EH (cell line): Measurements from ENCODE around the gene KXD1.

Experiments used
- DNase-seq: peaks from one replicate; pipeline ENCODE4 v3.0.0-alpha.2; 2015; ENCODE audit warnings: low read depth

KXD1 gene

DNA sequence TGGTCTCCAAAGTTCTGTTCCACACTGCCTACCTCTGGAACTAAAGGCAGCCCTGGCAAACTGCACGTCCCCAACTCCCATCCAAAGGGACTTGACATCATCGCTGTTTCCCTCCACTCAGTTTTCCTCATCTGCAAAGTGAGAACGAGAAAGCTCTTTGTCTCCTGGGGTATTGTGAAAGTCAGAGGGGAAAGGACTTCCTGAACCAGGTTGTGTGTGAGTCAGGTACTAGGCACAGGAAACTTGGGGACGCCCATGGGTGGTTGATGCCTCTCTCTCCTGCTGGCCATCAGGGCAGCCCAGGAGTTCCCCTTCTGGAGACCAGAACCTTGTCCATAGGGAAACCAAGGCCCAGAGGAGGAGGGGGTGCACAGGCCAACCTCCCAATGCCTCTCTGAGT is 44.2 kb downstream of the KXD1 start:
- no peak for DNase-seq

DNA sequence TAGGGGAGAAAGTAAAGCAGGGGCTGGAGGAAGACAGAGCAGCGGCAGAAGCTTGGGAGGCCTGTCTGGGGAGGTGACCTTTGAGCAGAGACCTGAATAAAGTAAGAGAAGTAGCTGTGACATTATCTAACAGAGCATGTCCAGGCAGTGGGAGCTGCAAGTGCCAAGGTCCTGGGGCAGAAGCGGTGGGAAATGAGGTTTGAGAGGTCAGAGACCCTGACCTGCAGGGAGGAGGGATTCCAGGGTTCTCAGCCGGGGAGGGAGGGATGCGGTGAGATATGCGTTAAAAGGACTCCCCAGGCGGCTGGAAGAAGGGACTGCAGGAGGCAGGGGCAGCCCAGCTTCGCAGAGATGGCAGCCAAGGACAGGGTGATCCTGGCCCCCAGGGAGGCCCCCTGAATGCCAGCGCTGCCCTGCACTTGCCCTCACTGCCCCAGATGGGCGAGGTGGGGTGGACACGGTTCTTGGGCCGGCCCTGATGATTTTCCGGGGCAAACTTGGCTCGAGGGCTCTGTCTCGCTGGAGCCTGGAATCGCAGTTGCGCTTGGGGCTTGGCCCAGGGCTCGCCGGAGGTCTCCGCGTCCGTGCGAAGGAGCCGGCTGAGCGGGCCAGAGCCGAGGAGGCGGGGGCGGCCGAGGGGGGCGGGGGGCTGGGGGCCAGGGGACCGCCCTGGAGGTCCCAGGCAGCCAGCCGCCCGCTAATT is 45.7 kb downstream of the KXD1 start:
- DNase-seq = no peak

DNA sequence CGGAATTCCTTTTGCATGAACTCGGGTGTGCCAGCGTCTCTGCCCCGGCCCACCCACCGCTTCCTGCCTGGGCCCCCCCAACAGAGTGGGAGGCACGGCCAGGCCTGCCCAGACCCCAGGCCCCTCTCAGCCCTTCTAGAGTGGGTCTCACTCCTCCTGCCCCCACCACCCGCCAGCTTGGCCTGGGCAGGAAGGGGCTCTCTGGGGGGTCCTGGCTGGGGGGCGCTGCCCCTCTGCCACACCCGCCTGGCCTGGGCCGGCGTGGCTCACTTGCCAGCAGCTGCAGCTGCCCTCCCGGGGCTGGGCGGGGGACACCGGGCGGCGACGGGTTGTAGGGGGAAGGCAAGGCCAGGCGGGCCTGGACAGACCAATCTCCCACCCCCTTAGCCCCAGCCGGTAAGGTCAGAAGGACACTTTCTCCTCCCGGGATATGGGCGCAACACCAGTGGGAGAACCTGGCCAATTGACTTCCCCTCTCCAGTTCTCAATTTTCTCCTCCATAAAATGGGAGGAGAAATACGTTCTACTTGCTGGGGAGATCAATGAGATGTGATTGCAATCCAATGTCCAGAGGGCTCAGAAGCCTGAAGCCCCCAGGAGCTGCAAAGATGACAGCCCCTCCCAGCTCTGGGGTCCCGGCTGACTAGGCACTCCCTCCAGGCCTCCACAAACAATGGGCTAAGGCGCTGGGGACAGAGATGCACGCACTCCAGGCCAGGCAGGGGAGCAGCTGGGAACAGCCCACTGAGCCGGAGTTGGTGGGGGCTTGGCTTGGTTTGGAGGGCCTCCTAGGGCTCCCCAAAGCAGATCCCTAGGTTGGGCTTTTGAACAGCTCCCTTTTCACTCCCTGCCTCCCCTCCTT is 46.5 kb downstream of the KXD1 start:
- DNase-seq = no peak

DNA sequence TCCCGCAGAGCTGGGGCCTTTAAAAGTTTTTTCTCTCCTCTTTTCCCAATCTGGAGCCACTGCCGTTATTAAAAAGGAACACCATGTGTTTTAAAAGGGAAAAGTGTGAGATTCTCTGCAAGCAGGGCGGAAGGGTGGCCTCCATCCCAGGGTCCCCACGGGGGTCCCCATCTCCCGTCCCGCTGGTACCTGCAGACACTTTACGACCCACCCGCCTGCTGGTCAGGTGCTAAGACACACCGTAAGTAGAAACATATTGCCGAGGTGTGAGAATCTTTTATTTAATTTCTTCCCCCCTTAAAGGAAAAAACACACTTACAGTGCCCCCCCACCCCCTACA is 47.1 kb downstream of the KXD1 start:
- DNase-seq = no peak

DNA sequence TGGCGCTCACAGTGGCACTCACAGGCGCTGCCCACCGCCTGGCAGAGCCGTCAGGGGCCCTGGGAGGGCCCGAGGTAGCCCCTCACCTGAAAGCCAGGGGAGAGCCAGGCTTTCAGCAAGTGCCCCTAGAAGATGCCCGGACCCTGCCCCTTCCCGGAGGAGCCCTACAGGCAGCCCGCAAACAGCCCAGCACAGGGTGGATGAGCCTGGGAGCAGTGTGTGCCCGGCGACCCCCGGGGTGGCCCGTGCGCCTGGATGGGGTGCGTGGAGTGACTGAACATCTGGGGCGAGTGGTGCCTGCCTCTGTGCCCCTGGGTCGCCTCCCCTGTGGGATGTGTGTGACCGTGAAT is 47.5 kb downstream of the KXD1 start:
- no peak for DNase-seq

DNA sequence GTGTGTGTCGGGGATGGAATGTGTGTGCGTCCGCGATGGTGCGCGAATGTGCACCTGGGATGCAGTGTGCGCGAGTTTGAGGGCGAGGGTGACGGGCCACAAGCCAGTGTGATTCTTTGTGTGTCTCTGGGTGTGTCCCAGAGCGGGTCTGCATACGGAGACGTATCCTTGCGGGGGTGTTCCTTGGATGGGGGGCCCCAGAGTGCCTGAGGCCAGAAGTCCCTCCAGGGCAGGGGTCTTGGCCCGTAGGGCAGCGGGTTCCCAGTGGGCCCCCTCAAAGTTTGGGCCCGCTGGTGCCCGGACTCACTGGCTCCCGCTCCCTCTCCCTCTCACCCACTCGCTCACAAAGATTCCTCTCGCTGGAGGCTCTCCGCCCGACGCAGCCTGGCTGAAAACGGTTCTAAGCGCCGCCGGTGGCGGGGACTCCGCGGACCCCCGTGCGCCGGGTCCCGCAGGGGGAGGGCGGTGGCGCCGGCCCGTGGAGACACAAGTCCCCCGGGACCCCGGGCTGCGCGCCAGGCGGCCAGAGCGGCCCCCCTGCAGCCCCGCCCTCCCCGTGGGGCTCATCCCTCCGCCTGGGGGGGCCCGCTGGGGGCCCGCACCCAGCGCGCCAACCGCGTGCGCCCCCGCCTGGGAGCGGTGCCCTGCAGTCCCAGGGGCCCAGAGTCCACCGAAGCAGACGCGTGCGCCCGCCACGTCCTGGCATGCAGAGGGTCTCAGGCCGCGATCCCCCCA is 48.0 kb downstream of the KXD1 start:
- no peak for DNase-seq

DNA sequence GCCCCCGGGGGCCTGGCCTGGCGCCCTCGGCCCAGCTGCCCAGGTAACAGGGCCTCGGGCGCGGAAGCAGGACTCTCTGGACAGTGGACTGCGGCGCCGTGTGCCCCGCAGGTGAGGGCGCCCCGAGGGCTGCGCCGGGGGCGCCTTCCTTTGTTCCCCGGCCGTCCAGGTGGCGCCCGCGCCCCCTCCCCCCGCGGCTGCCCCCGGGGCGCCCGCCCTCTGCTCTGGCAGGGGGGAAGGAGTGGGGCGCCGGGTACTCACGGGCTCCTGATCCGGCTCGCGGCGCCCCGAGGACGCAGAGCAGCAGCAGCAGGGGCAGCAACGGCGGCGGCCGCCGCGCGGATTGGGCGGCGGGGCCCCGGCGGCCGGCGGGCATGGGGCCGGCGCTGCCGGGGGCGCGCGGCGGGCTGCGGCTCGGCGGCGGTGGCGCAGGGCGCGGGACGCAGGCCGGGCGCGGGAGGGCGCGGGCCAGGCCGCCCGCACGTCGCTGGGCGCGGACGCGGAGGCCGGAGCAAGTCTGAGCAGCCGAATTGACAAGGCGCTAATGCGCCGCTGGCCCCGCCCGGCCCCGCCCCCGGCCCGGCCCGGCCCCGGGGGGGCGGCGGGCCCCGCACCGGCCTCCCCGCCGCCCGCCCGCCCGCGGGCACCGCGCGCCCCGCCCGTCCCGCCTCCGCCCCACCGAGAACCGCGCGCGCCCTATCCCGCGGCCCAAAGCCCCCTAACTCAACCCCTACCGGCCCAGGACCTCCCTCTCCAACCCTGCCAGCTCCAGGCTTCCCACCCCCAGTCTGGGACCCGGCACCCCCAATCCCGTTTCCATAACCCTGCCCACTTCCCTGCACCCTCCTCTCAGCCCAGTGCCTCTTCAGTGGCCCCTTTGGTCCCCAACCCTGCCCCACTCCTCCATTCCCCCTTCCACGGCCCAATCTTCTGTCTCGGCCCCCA is 48.9 kb downstream of the KXD1 start, which contains the start of gene CRLF1:
TSS of gene CRLF1 (minus strand) at position 519 of the 945 bp plus-strand sequence. CDS start at position 376, 143 bp downstream.
- no peak for DNase-seq

DNA sequence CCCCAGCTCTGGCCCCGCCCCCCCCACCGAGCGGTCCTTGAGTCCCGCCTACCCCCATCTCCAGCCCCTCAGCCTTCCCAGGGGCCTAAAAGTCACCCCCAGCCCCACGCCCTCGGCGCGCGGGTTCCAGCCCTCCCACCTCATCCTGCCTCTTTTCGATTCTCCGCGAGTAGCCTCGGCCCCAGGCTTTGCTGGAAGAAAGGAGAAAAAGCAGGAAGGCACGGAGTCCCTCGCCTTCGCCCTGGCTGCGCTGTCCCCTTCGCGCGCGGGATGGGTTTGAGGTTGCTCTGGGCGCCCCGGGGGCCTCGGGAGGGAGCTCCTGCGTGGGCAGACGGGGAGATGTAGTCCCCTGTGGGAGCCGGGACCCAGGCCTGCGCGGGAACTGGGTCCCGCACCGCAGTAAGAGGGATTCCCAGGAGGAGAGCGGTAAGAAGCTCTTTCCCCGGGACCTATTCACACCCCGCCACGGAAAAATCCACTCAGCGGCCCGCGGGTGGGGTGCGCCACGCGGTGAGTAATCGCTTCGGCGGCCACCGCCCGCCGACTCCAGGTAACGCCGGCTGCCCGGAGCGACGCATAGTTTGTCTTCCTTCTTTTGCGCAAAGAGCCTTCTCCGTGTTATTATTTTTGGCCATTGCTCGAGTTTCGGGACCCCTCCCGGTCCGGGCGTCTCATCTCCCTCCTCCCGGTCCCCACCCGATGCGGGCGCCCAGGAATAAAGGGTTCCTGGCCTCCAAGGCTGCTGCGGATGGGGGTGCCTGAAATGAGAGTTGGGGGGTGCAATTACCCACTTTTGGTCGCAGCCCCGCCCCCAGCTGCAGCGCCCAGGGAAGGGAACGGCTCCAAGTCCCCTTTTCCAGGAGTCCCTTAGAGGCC is 49.8 kb downstream of the KXD1 start:
- DNase-seq = no peak

DNA sequence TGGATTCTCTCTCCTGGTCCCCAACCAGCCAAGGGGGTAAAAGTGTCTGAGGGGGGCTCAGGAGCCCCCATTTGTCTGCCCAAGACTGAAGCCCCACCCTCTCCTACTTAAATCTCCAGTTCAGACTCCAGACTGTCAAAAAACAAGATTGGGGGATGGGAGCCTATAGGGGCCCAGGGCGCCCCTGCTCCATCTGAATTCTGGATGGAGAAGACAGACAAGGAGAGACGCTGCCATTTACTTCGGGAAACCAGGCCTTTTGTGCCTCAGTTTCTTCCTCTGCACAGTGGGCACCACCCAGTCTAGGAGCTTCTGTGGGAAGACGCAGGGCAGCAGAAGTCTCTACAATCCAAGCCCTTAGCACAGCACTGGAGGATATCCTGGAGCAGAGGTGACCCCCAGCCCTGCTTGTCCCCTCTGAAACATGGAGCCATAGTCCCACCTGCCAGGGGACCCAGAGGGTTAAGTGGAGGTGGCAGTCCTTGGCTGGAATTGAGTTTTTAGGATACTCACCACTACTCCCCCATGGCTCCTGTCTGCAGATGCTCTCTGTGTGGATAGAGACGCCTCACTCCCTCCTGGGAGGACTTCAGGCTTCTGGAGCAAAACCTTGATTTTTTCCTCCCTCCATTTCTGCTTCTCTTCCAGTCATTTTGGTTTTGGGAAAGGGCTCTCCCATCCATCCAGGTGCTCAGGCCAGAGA is 50.6 kb downstream of the KXD1 start:
- no peak for DNase-seq

DNA sequence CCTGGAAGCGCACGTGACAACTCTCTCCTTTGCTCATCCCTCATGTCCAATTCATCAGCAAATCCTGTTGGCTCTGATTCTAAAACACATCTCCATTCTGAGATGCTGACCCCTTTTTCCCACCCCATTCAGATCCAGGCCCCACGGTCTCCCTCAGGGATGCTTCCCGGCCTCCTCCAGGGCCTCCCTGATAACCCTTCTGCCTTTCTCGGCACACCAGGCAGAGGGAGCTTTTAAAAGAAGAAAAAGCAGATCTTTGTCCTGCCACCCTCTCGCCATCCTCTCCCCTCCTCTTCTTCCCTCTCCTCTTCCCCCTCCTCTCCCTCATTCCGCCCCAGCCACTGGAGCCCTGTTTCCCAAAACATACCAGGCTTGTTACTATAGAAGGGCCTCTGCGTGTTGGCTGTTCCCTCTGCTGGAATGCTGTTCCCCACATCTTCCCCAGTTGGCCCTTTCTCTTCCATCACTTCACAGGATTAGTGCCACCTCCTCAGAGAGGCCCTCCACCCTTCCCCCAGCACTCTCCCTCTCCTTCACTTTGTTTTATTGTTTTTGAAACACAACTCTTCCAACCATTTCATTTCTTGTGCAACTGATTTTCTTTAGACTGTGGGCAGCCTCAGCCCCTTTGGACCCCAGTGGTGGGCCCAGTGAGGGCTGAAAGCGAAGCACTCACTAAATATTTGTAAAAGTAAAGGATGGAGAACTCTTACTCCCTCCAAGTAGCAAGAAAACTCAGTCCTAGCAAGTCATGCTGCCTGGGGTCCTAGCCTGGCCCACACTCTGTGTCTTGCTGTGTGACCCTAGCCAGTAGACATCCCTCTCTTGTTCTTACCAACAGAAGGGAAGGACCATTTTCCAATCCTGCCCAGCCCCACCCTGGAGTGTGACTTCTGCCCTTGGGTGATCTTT is 51.4 kb downstream of the KXD1 start:
- no peak for DNase-seq

DNA sequence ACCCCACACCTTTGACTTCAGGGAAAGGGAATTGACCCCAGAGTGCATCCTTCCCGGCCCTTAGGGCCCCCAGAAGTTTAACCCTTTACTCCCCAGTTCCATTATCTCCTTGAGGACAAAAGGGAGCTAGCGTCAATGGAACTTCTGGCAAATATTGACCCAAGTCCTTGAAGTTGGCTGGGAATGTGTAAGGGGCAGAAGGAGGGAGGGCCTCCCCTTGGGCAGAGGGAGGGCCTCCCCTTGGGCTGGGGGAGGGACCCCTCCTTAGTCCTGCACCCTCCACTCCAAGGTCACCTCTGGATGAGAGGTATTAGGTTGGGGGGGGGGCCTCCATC is 52.0 kb downstream of the KXD1 start:
- DNase-seq = no peak

DNA sequence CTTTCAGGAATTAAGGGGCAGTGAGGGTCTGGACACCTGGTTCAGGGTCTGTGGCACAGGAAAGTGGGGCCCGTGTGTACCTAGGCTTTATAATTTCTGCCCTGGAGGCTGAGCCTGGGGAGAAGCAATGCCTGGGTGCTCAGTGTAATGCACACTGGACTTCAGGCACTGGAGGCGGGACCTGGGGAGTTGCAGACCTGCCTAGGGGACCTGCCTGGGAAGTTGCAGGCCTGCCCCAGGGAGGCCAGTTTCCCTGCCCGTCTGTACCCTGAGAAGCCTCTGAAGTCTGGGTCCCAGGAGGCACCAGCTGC is 52.5 kb downstream of the KXD1 start:
- no peak for DNase-seq

DNA sequence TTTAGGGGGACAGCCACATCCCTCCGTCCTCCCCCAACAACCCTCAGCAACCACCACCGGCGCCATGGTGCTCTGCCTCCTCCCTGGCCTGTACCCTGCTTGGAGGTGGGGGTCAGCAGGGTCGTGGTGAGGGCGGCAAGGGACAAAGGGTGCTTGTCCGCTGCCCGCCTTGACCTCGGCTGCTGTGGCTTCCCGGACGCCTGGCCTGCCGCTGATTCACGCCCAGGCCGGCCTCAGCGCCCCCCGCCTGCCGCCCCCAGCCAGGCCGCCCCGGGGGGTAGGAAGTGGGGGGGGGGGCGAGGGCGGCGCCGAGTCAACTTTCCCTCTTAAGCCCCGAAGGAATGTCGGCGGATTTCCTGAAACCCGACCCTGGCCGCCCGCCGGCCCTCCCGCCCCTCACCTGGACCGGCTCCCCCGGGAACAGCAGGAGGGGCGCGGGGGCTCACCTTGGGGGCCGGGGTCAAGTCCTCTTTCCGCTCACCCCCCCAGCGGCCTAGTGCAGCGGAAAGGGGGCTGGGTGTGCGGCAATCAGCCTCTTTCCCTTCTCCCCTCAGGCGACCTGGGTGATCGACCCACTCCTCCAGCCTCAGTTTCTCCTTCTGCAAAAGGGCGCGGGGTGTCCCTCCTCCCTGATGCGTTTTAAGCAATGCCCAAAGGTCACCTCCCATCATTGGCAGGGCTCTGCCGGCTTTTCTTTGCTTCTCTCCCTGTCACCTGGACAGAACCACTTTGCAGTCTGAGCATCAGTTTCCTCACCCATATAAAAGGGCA is 53.1 kb downstream of the KXD1 start:
- no peak for DNase-seq

DNA sequence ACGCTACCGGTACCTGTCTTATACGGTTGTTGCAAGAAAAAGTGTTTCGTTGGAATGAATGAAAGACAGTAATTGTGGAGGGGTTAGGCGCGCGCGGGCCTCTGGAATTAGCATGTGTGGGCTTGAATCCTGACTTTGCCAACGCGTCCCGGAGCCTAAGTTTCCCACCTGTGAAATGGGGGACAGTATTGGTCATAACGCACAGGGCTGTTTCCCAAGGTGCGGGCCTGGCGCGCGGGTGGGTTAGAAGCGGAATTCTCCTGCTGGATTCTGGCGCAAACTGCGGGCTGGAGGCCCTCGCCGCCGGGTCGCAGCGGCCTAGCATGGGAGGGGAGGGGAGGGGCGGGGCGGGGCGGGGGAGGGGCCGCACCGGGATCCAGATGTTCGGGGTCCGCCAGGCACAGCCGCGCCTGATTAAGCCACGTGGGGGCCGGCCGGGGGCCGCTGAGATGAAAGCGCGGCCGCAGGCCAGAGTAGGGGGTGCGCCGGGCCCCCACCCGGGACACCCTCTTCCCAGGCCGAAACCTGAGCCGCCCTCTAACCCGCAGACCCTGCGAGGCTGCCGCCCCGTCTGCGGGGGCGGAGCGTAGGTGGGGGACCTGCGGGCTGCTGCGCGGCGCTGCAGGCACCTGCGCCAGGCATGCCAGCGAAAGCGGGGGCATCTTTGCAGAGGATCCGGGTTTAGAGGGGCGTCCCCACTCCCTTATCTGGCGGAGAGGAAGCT is 53.8 kb downstream of the KXD1 start:
- no peak for DNase-seq

DNA sequence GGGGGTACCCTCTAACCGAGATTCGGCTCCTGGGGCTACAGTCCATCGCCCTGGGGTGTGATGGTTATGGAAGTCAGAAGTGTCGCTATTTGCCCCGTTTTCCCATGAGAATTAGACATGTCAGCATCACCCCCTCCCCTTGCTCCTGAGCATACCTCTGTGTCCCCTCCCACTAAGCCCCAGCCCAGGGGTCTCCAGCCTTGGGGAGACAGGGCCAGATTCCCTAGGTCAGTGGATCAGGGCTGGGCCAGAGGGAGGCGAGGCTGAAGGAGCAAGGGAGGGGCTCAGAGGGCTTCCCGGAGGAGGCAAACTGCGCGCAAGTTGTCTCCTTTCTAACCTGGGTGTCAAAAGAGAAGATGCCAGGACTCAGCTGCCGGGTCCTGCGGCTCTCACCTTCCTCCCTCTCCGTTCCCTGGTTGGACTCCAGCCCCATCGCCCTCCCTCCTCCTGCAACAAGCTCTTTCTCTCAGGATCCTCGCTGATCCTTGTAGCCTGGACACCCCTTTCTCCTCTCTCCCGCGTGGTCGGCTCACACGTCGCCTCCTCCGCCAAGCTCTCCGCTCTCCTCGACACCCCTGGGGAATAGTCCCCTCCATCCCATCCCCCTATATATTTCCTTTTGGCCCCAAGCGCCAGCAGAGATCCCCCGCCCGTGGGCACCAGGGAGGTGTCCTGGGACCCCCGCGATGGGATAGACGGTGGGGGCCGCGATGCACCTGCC is 54.5 kb downstream of the KXD1 start:
- no peak for DNase-seq

DNA sequence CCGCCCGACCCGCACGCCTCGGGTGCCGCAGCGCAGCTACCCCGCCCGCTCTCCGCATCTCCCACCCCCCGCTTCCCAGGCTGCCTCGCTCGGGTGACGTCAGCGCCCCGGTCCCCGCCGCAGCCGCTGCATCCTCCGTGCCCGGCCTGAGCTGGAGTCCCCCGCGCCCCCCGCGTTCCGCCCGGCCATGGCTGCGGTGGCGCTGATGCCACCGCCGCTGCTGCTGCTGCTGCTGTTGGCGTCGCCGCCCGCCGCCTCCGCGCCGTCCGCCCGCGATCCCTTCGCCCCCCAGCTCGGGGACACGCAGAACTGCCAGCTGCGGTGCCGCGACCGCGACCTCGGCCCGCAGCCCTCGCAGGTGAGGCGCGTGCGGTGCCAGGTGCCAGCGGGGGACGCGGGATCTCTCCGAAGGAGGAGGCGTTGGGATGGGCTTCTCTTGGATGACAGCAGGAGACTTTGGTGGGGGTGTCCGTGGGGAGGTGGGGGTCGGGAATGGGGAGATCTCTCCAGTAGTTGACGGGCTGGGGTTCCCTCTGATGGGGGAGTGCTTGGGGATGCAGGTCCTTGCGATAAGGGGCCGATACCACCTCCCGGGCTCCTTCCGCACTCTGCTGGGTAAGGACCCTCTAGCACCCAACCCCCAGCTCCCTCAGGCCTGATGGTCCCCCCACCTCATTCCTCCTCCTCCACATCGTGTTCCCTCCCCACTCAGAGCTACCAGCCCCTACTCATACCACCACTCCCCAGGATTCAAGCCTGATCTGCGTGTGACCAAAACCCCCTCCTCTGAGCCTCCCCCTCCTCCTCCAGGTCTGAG is 55.3 kb downstream of the KXD1 start, which contains the start of gene TMEM59L:
TSS of gene TMEM59L (plus strand) at position 99 of the 817 bp plus-strand sequence. CDS start at position 188, 89 bp downstream.
- DNase-seq = peak; percentile 23
